Measurements from ENCODE around the gene PTPRJ.

DNA sequence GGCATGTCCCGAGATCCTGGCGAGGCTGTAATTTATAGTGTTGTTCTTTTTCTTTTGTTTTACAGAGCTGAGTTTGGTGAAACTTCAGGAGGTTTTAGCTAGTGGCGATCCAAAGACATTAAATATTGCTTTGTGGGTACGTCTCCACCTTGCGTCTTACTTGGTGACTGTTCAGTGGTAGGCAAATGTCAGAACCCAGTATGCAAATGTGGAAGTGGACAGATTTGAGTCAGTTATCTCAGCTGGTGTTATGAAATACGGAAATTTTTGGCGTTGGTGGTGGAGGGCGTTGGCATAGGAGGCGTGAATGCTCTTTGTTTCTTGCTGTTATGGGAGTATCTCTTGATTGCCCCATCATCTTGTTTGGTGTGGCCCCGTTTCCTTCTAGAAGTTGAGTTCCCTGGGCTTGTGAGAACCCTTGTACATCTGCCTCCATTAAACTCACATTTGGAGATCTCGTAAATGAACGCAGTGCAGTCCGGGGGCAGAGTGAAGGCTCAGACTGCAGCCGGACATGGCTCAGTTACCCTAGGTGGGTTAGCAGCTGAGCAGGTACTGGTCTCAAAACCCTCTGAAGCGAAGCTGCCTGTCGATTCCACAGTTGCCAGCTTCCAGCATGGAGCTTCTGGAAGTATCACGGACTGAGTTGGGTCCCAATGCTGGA lies 39.9 kb downstream of the PTPRJ start:
- TF ChIP-seq ZNF430 (CRISPR knock-in tag; IDR thresholded peaks at IDR 0.05) (no peak), ZNF503 (CRISPR knock-in tag; IDR thresholded peaks at IDR 0.05) (no peak), RNF2 (conservative IDR thresholded peaks at IDR 0.05; ENCODE audit: low read depth) (no peak), KAT8 (CRISPR knock-in tag; IDR thresholded peaks at IDR 0.05) (no peak), SMAD9 (CRISPR knock-in tag; IDR thresholded peaks at IDR 0.05) (no peak), FOSL1 (CRISPR knock-in tag; IDR thresholded peaks at IDR 0.05; ENCODE audit: borderline replicate concordance) (no peak), EED (CRISPR knock-in tag; IDR thresholded peaks at IDR 0.05) (no peak), SP2 (CRISPR knock-in tag; IDR thresholded peaks at IDR 0.05) (no peak), SMC3 (IDR thresholded peaks at IDR 0.05; ENCODE audit: low read length) (no peak), ZNF589 (CRISPR knock-in tag; conservative IDR thresholded peaks at IDR 0.05) (no peak), RAD51 (IDR thresholded peaks at IDR 0.05; ENCODE audit: borderline replicate concordance) (no peak), POLR2AphosphoS2 (IDR thresholded peaks at IDR 0.05; ENCODE audit: low read depth, low read length) (no peak), ELF1 (CRISPR knock-in tag; IDR thresholded peaks at IDR 0.05) (no peak)
